GM12873 (cell line): ENCODE measurements around the gene NHS.

Experiments
- TF ChIP-seq, protein P1 (sequence below): IDR thresholded peaks from 2 replicates; pipeline ENCODE4 v1.5.1; 2012; ENCODE audit warnings: low read depth, mild to moderate bottlenecking, moderate library complexity, low read length, control low read depth; ENCODE audit not compliant: insufficient read depth; ENCODE audit errors: missing control alignments

NHS gene

DNA sequence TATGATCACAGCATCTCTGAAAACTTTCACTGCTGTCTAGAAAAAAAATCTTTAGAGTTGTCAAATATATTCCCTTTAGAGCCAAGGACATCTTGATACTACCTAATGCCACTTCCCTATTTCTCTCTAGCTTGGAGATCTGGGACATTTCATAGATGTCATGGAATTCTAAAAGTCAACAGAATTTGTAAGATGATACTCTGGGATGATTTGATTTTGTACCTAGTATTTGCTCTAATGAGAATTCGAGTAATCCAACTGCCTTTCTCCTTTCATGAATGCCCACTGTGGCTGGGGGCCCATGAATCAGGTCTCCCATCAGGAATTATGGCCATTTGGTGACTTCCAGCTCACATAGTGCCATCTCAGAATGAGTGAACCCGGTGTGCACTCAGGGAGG is 73.2 kb downstream of the NHS start:
- TF ChIP-seq, protein P1, sequence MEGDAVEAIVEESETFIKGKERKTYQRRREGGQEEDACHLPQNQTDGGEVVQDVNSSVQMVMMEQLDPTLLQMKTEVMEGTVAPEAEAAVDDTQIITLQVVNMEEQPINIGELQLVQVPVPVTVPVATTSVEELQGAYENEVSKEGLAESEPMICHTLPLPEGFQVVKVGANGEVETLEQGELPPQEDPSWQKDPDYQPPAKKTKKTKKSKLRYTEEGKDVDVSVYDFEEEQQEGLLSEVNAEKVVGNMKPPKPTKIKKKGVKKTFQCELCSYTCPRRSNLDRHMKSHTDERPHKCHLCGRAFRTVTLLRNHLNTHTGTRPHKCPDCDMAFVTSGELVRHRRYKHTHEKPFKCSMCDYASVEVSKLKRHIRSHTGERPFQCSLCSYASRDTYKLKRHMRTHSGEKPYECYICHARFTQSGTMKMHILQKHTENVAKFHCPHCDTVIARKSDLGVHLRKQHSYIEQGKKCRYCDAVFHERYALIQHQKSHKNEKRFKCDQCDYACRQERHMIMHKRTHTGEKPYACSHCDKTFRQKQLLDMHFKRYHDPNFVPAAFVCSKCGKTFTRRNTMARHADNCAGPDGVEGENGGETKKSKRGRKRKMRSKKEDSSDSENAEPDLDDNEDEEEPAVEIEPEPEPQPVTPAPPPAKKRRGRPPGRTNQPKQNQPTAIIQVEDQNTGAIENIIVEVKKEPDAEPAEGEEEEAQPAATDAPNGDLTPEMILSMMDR = no peak

DNA sequence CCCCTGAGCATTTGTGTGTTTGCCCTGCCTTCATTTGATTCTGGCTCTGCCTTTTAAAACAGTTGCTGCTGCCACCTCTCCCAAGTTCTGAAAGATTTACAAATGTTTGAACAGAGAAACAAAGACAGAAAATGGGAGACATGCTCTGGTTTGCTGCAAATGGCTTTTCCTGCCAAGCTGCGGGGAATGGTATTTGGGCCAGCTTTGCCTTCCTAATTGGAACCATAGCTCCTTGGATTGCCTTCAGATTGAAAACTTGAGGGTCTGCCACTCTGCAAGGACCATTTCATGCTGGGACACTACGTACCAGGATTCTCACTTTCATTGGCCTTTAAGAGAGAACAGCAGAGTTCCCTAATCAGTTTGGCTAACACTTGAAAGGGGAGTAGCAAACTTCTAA is 74.9 kb downstream of the NHS start:
- TF ChIP-seq, protein P1 = no peak

DNA sequence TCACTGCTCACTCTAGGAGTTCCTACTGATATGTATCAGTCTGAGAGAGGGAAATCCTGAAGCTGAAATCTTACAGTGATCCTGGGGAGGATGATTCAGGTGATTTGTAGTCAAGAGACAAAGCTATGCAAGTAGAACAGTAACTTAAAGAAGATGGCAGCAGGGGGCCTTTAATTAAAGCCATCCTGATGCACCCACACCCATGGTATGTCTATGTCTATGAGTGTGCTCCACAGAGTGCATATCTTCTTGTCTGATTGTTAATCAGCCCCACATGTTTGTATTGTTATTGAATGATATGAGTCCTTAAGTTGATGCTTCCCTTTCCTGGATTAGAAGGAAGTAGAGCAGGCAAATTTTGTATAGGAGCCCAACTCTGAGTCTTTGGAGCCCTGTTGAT is 78.8 kb downstream of the NHS start:
- TF ChIP-seq, protein P1 = no peak

DNA sequence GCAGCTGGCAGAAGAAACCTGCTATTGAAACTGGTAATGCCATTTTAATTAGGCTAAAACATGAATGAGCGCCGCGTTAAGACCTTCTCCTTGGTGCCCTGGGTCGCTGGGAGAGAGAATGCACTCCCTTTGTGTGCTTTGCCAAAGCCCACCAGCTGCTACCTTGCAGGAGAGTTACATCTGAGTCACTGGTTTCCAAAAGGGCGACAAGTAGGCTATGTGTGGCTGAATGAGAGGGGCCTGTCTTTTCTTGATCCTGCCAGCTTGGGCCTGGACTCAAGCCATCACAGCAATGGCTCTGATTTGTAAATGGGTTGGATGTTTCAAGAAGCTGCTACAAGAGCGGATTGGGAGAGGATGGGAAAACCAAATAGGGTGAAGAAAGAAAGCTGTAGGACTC is 81.5 kb downstream of the NHS start:
- TF ChIP-seq, protein P1 = no peak

- TF ChIP-seq, protein P1 = no peak
Measured at GRCh38 chrX:17459008-17459611, 84.1 kb downstream of the NHS start.

- TF ChIP-seq, protein P1 = no peak
Measured at GRCh38 chrX:17459661-17460060, 84.7 kb downstream of the NHS start.

- TF ChIP-seq, protein P1 = no peak
Measured at GRCh38 chrX:17462881-17463280, 87.9 kb downstream of the NHS start.

DNA sequence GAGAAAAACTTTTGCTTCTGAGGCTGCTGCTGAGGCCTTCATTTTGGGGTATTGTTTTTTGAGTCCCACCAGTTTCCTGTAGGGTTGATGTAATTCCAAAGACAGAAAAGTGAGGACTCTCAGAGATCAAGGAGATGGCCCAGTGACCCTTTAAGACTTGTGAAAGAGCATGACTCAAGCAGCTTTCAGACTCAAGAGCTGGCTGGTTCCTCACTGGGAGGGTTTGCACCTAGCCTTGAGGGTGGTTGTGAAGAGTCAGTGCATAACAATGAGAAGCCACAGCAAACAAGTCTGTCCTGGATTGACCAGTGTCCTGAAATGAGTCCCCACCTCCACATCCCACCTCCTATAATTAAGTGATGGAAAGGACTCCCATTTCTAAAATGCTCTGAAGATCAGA is 89.2 kb downstream of the NHS start:
- TF ChIP-seq, protein P1 = no peak
